GM19467 (cell line): ENCODE data around the gene TMEM126B.

Experiments
- ATAC-seq: cut with Tn5 transposase; IDR thresholded peaks from one replicate; pipeline ENCODE4 v1.9.1; 2021; ENCODE audit warnings: mild to moderate bottlenecking, moderate library complexity; ENCODE audit not compliant: unreplicated experiment

The TMEM126B gene

DNA sequence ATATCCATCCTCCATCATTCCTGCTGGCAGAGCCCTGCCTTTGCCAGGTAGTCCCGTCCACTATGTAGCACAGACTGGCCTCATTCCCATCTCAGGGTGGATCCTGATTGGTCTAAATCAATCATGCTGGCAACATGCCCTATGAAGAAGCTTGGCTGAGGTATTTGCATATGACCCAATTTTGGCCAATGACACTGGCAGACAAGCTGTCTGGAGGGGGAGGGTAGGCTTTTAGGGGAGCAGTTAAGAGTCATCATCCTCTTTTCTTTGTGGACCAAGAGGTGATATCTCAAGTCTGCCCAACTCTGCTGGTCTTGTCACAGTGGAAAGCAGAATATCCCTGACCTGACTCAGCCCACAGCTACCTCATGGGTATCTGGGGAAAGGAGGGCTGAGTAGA lies 52.5 kb downstream of the TMEM126B start:
- no peak for ATAC-seq

DNA sequence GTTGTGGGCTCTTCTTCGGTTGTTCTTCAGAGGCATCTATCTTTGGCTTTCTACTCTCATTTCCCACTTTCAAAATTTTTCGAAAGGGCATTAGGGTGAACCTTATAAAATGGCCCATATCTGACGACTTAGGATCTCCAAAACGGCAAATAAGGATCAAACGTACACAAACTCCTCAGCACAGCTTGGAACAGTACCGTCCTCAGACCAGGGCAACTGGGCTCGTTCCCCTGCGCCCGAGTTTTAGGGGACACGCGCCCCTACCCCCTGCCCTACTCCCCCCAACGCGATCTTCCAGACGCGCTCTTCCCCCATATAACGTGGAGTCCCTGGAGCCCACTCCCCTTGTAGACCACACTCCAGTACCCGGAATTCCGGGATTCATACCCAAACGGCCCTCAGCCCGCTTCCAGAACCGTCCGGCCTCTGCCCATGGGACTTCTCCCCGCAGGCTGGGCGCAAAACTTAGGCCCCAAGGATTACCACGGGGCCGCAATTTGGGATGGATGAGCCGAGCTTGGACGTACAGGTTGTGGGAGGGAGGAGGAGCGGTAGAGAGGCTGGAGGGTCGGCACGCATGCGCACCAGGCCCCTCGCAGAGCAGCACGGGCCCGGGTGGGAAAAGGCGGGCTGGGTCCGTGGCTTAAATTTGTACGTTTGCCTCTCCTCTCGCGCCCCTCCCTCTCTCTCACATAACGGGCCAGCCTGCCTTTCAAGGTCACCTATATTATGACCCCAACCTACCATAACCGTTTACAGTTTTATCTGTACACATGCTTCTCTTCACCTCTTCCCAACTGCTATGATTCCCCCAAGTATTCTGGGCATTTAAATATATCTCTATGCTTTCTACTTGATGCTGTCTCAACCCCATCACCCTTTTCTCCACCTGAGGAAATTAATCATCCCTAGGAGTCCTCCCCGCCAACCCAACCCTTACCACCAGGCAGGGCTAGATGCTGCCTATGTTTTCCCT lies 54.2 kb downstream of the TMEM126B start:
- peak; percentile 86 for ATAC-seq

GRCh38 chr11:85685125-85685819 lies 56.9 kb downstream of the TMEM126B start:
- ATAC-seq, result no peak

DNA sequence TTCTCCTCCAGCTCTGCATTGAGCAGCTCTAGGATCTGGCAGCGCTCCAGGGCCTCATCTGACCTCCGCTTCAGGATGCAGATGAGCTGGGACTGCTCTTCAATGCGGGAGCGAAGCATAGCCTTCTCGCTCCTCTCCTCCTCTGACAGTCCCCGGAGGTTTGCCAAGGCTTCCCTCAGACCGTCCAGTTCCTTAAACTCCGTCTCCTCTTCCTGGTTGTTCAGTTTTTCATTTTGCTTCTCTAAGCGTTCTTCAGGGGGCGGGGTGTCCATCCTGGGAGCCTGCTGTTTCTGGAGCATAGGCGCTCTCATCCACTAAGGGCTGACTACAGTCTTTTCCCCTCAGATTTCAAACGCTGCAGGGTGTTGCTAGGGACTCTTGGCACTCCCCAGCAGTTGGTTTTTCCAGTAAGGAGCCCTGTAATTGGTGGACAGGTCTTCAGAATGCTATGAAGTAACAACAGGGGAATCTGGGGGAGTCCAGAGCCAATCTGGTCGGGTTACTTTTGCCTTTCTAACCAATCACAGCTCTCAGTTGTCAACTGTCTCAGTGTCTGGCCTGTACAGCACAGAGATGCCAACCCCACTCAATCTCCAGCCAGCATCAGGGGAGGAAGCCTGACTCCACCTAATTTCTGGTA lies 57.5 kb downstream of the TMEM126B start, which contains the start of gene CCDC89:
Gene CCDC89, minus strand, starts transcription at position 376 of the 640 bp plus-strand sequence. Its CDS starts 65 bp downstream, at position 311.
- no peak for ATAC-seq
